HG03571 (cell line): ENCODE results near the gene MN1.

Experiments used
- ATAC-seq: cut with Tn5 transposase; IDR thresholded peaks from one replicate; pipeline ENCODE4 v1.9.1; 2021; ENCODE audit not compliant: unreplicated experiment

MN1 gene

GRCh38 chr22:27827604-27828587 is 26.3 kb upstream of the MN1 start:
- ATAC-seq = no peak

- ATAC-seq = no peak
These were observed 23.6 kb upstream of the MN1 start for GRCh38 chr22:27825174-27825573.

DNA sequence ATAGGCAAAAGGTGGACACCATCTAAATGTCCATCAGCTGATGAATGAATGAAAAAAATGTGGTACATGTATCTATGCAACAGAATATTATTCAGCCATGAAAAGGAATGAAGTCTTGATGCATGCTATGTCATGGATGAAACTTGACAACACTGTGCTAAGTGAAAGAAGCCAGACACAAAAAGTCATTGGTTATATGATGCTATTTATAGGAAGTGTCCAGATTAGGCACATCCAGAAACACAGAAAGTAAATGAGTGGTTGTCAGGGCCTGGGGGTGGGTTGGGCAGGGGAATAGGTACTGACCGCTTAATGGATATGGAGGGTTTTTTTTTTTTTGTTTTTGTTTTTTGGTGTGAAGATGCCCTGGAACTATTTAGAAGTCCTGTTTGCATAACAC is 21.7 kb upstream of the MN1 start:
- no peak for ATAC-seq

DNA sequence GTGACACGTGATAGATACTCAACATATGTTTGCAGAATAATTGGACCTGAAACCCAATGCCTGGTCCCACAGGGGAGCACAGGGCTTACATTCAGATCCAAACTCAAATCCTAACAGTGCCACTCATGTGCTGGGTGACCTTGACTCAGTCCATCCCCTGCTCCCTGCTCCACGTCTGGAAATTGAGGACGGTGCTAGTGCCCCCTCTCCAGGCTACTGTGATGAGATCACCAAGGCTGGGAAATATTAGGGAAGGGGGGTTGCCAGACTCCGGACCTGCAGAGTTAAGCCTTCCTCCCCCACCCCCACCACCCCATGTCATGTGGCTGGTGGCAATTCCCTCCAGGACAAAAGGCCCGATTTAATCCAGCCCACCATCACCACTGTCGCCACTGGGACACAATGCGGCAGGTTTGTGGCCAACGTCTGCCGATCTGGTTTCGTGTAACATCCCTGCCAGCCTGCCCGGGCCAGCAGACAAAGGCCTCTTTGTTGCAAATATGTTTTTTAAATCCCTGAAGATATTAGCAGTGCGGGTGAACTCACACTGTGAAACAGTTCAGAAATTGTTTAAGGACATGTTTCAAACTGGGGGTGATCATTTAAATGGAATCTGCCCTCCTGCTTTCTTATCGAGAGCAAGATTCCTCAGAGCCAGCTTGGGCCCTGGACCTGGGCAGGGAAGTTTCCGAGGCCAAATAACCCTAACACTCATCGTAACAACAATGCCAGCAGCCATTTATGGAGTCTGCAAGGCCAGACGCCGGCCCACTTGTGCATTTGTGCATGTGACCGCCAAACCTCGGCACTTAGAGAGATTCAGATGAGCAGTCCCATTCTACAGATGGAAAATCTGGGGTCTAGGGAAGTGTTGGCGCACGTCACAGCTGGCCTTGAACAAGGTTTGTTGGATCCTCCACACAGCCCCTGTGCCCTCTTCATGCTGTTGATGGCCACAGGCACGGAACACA is 19.6 kb upstream of the MN1 start:
- ATAC-seq = no peak

DNA sequence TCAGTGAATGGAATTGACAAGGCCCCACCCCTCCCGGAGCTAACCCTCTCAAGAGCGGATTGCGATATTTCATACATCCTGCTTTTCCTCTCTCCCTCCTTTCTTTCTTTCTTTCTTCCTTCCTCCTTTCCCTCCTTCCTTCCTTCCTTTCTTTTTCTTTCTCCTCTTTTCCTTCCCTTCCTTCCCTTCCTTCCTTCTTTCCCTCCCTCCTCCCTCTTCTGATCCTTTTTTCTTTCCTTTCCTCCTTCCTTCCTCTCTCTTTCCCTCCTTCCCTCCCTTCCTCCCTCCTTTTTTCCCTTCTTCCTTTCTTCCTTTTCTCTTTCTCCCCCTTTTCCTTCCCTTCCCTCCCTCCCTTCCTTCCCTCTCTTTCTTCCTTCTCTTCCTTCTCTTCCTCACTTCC is 15.0 kb upstream of the MN1 start:
- ATAC-seq = no peak

- ATAC-seq = no peak
These were observed 14.4 kb upstream of the MN1 start for GRCh38 chr22:27815826-27816530.

DNA sequence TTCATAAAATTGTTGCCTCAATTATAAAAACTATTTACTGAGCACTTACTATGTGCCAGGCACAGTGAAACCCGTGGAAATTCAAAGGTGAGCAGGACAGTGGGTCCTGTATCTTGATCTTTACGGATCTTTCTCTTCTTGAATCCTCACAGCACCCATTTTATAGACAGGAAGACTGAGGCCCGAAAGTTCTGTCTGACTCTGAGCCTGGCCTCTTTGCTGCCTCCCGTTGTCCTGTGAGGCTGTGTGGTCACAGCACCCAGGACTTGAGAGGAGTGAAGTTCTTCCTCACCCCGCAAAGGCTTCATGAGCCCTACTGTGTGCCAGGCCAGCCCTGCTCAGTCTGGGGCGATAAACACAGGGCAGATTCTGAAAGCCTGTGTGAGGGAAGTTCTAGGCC is 13.4 kb upstream of the MN1 start:
- no peak for ATAC-seq

DNA sequence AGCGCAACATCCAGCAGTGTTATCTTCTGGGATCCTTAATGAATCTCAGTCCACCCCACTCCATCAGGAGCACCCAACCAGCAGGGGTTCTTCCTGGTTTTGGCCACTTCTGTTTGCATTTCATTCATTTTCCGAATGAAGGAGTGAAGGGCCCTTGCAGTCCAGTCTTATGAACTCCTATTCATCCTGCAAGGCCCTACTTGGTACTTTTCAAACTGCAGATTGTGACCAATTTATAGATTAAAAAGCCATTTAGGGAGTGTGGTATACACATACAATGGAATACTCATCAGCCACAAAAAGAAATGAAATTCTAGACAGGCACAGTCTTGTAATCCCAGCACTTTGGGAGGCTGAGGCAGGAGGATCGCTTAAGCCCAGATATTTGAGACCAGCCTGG is 10.2 kb upstream of the MN1 start:
- ATAC-seq = no peak

GRCh38 chr22:27810609-27811151 is 9.1 kb upstream of the MN1 start:
- no peak for ATAC-seq

DNA sequence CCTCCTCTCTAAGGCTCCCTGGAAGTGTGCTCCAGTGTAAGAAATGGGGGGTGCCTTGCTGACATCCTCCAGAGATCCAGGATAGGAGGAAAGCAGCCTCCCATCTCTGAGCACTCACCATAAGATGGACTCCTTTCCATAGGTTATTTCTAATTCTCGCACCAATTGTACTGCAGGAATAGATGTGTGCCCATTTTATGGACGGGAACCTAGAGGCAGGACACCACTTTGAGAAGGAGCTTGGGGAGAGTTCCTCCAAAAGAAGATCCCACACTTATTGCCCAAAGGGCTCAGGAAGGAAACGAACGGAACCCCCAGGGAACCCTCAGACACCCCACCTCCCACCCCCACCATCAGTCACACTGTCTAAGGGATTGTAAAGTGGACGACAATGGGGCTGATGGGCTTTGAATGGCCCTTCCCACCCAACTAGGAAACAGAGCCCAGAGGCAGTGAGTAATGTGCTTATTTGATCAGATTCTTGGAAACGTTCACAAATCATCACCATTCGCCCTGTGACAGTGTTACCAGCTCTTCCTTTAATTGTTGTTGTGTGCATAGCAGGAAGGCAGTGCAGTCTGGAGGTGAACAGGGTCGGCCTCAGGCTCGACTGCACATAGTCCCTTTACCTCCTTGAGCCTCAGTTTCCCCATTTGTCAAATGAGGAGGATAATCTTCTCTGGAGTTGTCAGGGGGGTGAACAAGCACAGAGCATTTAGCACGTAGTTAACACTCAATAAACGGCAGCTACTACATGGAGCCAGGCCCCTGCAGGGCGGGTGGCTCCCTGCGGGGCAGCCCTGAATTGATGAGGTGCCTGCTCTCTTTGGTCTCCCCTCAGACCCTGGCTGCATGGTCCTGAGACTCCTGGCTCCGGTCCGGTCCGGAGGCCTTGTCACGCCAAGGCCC is 8.4 kb upstream of the MN1 start:
- no peak for ATAC-seq

GRCh38 chr22:27809226-27809603 is 7.7 kb upstream of the MN1 start:
- no peak for ATAC-seq

DNA sequence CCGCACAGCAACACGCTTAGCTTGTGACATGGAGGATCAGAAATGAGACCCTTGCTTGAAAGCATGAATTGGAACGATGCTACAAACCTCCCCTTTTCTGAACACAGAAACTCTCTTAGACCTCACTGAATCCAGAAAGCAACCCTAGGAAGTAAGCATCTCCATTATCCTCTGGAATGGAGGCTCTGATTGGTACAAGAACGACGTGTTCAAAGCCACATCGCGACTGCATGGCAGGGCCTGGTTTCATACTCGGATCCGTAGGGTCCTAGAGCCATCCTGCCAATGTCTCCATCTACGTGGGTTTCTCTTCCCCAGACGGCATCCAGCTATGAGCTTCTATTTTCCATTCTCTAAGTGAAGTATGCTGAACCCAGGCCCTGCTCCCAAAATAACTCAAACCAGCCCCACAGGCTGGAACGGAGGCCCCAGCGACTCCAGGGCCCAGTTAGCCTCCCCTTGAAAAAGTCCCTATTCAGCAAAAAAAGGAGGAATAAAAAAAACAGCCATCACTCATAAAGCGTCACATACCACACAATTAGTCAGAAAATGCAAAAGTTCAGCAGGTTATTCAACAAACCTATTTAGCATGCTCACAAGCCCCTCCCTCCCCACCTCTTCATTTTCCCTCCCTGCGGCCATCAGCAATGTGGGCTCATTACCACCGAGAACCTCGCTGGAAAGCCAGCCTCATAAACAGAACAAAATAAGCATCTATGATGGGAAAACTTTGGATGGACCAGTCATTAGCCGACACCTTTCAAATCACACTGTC is 7.1 kb upstream of the MN1 start:
- no peak for ATAC-seq

GRCh38 chr22:27805841-27806240 is 4.3 kb upstream of the MN1 start:
- ATAC-seq = no peak

DNA sequence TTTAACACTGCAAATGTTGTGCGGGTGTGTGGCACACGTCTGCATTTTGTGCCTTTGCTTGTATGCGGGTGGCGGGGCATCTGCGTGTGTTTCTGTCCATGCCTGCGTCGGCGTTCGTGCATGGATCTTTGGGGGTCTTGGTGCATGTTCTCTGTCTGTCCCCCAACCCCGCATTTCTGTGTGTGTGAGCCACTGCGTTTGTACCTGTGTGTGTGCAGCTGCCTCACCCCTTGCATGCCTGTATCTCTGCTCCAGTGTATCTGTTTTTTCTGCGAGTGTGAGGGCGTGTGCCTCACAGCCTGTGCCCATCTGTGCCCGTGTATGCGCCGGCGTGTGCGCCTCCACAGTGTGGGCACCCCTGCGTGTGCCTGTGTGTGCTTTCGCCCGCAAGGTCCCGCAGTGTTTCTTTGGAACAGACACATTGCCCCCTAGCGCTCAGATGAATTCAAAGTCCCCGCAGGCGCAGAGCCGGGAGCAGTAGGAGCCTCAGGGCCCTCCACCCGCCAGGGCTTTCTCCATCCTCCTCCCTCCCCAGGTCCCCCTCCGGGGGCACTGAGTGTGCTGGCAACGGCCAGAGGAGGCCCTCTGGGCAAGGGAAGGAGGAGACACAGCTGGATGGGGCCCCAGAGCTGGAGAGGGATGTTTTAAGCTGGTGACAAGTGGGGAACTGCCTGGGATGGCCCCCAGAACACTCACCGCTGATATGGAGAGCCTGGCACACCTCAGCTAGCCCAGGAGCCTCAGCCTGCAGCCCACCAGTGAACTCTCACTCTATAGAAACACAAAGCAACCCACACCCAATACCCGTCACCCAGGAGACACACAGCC is 3.1 kb upstream of the MN1 start:
- ATAC-seq = no peak

- ATAC-seq = no peak
These were observed 2.4 kb upstream of the MN1 start for GRCh38 chr22:27803841-27804415.

GRCh38 chr22:27802346-27803073 is 954 bp upstream of the MN1 start:
- ATAC-seq = no peak

GRCh38 chr22:27801202-27801615 is 347 bp downstream of the MN1 start:
- ATAC-seq = no peak
